Brain pericyte (primary cell): ENCODE measurements around the gene LAMA2.

Experiments
- DNase-seq: peaks from one replicate; pipeline ENCODE4 v3.0.0-alpha.2; 2012; ENCODE audit warnings: low read depth, low spot score

Gene LAMA2

DNA sequence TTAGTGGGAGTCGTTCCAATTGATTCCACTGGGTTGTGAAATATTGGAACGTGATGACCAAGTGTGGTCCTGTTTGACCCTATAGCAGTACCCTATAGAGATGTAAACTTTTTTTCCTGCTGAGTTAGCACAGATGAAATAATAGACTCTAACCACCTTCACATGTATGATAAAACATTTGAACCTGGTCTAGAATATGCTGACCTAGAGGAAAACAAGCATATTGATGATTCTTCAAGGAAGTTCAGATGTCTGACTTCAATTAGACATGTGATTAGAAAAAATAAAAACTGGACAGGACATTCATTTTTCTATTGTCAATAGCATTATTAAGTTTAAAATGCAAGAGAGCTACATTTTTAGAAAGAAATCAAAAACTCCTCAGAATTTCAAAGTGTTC lies 424.9 kb downstream of the LAMA2 start:
- no peak for DNase-seq

DNA sequence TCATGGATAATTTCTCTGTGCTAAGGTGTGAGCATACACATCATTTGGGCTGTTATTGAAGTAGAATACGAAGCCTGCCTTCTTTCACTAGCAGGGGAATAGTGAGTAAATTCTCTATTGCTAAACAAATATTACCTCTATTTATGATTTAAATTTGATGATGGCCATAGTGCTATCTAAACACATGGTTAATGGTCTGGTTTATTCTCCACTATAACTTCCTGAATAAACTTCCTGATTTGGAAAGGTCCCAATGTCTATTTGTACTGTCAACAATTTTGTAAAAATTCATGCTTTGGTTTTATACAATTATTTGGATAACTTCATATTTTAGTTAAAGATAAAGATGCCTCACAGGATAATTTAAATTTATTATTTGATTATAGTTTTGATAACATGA lies 426.2 kb downstream of the LAMA2 start:
- no peak for DNase-seq

DNA sequence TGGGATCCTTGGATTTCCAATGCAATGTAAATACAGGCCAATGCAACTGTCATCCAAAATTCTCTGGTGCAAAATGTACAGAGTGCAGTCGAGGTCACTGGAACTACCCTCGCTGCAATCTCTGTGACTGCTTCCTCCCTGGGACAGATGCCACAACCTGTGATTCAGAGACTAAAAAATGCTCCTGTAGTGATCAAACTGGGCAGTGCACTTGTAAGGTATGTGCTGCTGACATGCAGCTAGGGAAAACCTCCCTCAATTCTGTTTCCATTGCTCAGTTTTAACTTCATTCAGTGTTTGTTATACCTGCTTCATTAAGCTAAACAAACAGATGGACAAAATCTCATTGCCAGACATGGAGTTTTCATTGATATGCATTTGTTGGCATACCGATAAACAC lies 429.9 kb downstream of the LAMA2 start:
- DNase-seq, result no peak

DNA sequence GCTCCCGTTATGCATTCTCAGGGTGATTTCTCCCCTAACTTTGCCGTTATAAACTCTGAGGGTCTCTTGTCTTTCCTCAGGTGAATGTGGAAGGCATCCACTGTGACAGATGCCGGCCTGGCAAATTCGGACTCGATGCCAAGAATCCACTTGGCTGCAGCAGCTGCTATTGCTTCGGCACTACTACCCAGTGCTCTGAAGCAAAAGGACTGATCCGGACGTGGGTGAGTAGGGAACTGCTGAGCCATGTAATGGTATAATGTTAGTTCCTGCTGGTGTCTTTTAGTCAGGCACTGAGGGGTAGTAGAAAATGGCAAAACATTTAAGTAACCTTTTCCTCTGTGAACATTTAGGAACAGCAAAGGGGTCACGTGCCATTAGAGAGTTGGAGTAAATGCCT lies 431.6 kb downstream of the LAMA2 start:
- DNase-seq, result no peak

DNA sequence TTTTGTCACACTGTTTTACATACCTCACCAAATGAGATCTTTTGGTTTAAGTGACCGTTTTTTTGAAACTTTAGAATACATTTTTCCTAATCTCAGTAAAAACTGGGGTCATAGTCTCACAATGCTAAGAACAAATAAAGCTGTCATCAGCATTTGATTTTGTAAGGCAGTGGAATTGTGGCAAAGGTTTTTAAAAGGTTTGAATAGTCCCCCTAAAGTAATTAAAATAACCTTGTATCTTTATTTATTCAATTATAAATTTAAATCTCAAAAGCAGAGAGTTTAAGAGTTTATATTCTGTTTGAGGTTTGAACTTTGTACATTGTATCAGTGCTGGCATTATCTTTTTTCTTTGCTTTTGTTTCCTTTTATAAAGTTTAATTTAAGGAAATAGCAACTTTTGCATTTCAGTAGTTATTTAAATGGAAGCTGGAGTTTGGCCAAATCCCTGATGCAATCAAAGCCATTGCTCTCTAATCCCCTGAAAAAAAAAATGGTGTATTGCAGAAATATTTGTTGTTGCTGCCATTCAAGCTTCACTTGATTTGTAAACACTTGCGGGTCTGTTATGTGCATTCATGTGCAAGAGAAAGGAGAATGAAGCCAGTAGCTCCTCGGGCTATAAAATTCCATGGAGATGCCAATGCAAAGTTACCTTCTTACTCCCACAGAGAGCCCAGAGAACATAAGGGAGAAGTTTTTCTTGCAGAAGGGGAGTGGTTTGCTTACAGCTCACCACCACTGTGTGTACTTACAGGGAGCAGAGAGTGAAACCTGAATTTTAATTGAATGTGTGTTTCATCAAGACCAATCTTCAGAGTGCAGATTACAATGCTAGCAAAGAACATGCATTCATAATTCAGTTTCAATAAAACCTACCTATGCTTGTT lies 435.2 kb downstream of the LAMA2 start:
- DNase-seq, result no peak

DNA sequence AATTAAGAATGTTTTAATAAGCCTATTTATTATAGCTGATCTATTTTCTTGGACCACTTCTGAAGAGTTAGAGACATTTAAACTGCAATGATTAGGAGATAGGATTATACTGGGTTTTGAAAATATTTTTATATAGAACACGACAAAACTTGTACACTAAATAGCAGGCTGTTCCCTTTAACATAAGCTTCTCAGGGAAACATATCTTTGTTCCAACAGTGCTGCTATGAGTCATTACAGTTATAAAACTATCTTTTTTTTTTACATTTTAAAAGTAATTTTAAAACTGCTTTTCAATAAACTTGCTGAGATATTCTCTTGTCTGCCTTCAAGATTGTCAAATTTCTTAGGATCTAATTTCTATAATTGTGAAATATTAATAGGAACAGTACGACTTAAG lies 438.0 kb downstream of the LAMA2 start:
- no peak for DNase-seq

DNA sequence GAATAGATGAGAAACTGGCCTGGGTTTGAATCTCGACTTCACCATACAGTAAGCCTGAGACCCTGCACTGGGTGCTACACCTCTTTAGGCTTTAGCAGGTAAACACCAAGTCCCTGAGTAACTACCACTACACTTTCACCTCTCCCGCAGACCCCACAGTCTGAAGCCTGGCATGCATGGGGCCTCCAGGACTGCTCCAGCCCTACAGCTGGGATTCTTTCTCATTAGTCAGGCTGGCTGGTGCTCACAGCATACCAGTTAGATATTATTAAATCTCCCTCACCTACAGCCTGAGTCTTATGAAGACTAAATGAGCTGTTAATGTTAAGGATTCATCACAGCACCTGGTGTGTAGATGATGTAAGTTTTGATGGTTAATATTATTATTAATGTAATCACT lies 438.4 kb downstream of the LAMA2 start:
- DNase-seq, result no peak

DNA sequence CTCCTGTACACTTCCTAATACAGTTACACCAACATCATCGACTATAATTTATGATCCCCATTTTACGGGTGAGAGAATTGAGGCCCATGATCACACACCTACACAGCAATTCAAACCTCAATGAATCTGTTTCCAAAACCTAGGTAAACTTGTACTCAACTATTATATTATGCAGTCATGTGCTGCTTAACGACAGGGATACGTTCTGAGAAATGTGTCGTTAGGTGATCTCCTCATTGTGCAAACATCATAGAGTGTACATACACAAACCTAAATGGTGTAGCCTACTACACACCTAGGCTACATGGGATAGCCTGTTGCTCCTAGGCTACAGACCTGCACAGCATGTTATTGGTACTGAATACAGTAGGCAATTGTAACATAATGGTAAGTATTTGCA lies 441.4 kb downstream of the LAMA2 start:
- DNase-seq, result no peak

DNA sequence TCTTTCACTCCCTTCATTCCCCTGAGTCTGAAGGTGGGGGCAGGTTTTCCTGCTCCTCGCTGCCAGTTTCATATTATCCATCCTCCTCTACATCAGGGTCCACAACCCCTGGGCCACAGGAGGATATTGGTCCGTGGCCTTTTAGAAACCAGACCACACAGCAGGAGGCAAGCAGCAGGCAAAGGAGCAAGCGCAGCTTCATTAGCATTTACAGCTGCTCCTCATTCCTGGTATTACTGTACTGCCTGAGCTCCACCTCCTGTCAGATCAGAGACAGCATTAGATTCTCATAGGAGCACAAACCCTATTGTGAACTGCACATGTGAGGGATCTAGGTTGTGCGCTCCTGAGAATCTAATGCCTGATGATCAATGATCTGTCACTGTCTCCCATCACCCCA lies 446.7 kb downstream of the LAMA2 start:
- no peak for DNase-seq

DNA sequence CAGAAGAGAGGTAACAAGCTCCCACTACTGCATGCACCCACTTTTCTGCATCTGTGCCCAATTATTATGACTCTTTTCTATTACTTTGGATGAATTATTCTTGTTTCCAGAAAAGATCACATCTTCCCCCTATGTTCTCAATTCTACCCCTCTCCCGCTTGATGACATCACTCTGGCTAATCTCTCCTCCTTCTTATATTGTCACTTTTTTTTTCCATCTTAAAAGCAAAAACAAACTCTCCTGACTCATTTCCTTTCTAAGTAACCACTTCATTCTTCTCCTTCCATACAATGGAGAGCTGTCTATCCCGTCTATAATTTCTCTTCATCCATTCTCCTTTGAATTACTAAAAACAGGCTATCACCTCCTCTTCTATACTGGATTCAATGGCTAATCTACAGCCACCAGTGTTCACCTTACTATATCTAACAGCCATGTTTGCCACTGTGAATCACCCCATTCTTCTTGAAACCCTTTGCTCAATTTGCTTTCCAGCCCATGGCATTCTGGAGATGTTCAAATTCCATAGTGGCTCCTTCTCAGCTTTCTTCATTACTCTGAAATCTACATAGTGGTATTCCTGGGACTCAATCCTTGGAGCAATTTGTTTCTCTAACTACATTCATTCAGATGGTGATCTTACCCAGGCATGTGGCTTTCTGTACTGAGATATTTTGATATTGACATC lies 448.7 kb downstream of the LAMA2 start:
- DNase-seq, result no peak

DNA sequence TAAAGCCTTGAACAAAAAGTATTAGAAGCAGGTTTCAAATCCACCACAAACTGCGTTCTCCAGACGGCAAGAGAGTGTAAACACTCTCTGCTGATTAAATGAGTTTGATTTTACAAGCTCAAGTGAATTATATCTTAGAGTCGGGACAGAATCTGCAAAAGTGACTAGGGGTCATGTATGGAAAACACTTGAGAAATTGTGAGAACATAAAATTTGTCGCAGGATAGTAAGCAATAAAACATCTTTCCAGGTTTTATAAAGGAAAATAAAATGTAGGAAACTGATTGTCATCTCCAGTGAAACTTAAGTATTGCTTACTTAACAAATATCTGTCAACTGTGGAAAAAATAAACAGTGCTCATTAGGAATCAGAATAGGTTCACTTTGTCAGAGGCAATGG lies 452.9 kb downstream of the LAMA2 start:
- DNase-seq, result no peak

DNA sequence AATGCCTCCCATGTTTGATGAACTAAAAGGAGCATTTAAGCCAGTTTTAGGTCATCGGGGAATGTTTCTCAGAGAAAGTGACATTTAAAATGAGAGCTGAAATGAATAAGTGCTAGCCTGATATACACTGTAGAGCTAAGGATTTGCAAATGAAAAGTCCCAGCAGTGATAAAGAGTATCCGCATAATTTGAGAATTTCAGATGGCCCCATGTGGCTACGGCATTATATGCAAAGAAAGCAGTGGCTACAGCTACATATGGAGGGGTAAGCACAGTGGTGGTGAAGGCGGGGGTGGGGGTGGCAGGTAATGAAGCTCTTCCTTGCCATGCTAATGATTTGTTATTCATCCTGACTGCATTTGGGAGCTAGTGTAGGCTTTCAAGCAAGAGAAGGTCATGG lies 455.7 kb downstream of the LAMA2 start:
- no peak for DNase-seq

DNA sequence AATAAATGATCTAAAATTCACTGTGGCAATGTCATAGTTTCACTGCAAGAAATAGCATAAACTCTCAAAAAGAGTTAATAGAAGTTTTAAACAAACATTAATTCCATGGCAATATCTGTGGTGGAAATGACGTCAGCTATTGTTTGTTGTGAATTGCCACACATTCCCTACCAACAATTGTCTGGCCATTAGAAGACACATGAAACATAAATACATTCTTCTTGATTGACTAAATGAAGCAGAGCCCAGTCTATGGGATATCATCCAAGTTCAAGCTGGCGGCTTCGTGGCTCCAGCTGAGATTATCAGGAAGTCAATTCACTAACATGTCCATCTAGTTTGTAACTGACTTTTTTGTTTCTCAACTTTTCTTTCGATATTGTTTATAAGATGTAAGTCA lies 458.0 kb downstream of the LAMA2 start:
- no peak for DNase-seq

DNA sequence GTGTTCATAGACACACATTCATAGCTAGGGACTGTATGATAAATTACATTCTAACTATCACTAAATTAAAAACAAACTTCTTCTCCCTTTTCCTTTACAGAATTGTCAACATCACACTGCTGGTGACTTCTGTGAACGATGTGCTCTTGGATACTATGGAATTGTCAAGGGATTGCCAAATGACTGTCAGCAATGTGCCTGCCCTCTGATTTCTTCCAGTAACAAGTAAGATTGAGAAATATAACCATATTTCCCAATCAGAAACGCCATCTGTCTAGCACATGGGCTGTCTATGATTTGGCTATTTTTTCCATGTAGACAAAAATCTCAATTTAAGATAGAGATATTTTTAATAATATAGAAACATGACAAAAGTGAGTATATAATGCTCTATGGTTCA lies 459.3 kb downstream of the LAMA2 start:
- DNase-seq, result no peak

DNA sequence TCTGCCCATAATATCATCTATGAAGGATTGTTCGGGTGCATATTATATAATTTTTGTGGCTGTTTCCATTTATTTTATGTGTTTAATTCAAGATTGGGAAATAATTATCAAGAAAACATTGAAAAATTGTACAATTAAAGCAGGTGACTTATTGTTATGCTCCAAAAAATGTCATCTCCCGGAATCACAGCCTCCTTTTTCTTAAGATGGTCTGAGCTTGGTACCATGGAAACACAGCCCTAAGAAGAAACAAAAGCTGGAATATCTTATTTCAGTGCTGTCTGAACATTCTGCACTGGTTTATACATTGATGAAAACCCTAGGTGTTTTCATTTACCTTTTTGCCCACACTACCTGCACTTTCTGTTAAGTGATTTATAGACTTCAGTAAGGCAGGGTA lies 459.9 kb downstream of the LAMA2 start:
- DNase-seq, result no peak

DNA sequence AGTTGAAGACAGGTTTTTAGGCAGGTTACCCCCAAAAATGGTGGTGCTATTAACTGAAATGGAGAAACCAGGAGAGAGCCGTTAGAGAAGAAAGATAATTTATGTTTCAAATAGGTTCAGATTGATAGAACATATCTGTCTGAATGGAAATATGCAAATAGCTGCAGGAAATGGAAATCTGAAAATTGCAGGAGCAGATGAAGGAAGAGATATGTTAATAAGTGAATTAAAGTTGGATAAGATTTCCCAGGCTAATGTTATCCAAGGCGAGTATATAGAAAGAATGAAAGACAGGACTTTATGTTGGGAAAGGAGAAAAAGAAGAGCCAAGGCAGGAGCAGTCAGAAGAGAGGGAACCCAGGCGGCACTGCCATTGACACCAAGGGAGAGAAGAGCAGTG lies 461.4 kb downstream of the LAMA2 start:
- no peak for DNase-seq

DNA sequence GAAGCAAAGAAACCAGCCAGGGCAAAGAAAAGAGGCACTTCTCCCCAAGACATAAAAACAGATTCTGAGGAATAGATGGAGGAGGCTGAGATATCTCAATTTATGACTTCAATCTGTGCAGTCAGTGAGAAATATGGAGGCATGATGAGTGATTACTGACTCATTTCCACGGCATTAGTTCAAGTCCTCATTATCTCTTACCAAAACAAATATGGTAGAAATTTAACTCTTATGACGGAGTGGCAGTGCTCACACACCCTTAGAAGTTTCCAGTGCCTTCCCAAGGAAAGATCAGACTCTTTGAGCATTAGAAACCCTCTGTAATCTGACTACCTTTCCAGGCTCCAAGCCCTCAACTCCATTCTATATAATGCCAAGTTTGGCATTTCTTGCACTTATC lies 463.0 kb downstream of the LAMA2 start:
- no peak for DNase-seq

DNA sequence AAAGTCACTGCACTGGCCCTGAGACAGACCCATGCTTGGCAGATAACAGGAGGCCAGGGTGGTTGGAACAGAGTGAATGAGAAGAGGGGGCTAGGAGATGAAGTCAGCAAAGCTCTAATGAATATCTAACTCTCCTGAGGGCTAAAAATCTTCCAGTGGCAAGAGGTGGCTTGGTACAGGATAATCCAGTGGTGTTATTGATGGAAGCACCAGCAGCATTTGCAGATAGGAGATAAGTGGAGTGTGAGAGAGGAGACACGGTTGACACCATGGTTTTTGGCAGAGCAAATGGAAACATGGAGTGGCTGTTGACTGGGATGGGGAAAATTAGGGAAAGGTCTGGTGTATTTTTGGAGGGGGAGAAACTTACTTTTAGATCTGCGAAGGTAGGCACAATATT lies 464.0 kb downstream of the LAMA2 start:
- no peak for DNase-seq

DNA sequence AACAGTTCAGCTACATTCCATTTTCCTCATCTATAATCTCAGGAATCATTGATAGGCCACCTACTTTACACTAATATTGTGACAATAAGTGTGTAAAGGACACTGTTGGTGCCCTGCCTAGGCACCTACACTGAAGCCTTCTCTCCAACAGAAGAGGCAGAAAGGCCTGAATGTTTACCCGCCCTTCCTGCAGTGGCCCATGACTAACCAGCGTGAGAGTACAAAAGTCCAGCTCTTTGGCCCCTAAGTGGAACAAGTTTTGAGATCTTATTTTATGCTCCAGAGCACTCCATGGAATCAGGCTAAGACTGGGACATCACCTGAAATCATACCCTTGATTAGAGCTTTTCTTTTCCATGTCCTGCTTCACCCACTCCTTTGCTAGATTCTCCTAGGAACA lies 467.3 kb downstream of the LAMA2 start:
- no peak for DNase-seq

DNA sequence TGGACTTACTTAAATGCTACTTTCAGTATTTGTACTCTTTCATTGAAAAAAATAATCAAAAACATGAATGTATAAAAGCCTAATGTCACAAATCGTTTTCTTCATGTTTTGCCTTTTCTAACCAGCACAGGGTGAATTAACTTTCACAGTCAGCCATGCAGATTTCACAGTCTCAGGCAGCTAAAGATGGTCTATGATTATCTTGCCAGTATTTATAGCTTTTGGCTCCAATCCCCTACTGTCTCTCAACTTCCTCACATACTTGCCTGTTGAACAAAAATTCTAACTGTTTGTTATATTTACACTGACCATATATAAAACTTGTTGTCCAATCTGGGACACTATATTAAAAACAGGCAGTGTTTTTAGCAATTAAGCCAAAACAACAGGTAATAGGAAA lies 468.9 kb downstream of the LAMA2 start:
- no peak for DNase-seq

DNA sequence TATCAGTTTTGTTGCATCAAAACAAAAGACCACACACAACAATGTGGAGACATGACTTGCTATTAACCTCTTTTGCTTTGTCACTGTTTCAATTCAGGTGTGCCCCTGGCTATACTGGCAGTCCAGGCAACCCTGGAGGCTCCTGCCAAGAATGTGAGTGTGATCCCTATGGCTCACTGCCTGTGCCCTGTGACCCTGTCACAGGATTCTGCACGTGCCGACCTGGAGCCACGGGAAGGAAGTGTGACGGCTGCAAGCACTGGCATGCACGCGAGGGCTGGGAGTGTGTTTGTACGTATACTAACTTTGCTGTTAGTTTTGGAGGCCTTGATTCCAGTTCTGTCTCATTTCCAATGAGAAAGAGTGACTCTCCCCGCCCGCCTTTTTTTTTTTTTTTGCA lies 470.1 kb downstream of the LAMA2 start:
- no peak for DNase-seq

DNA sequence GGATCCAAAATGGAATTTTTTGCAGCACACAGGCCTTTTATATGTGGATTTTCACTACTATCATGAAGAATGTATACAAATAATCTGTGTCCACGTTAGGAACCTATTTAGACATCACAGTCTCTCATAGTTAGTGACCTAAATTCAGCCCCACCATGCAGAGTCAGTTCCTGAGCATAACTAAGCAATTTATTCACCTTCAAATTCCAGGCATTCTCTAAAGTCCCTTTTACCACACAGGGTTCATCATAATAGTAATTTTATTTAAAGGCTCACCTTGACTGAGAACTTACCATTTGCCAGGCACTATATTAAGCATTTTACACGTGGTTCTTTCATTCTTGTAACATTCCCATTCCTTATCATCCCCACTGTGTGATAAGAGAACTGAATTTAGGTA lies 473.2 kb downstream of the LAMA2 start:
- no peak for DNase-seq
